GM23338 (cell line): ENCODE measurements around the gene COL1A1.

Experiments used
- EZH2 ChIP-seq: fragments of 200-600 bp; sonication (generic); IDR thresholded peaks from one replicate; pipeline ENCODE4 v1.8.0; 2017; ENCODE audit warnings: antibody characterized with exemption, mild to moderate bottlenecking, low read depth; ENCODE audit not compliant: unreplicated experiment
- EZH2phosphoT487 ChIP-seq: fragments of 200-600 bp; sonication (generic); IDR thresholded peaks from one replicate; pipeline ENCODE4 v1.8.1; 2018; ENCODE audit warnings: antibody characterized with exemption; ENCODE audit not compliant: unreplicated experiment
- JUNB ChIP-seq: IDR thresholded peaks from one replicate; pipeline ENCODE4 v1.6.1; 2016; ENCODE audit warnings: antibody characterized with exemption; ENCODE audit not compliant: unreplicated experiment
- NANOG ChIP-seq: IDR thresholded peaks from 2 replicates; pipeline ENCODE4 v1.6.1; 2016; ENCODE audit warnings: antibody characterized with exemption, borderline replicate concordance
- POLR2AphosphoS5 ChIP-seq: IDR thresholded peaks from 2 replicates; pipeline ENCODE4 v1.6.1; 2016; ENCODE audit warnings: antibody characterized with exemption, low read depth
- TF ChIP-seq, protein P1 (sequence below): IDR thresholded peaks from one replicate; pipeline ENCODE4 v1.6.1; 2018; ENCODE audit warnings: antibody characterized with exemption; ENCODE audit not compliant: unreplicated experiment
- TF ChIP-seq, protein P2 (sequence below), 2 experiments: fragments of 200-600 bp in 1 of 2; sonication (generic) in 1 of 2; conservative IDR thresholded peaks; 2 replicates each; pipeline versions ENCODE4 v1.5.1 to v1.6.1; 2016 to 2017; ENCODE audit warnings: antibody characterized with exemption in 2 of 2, low read depth in 2 of 2, mild to moderate bottlenecking in 2 of 2, moderate library complexity in 1 of 2
- TF ChIP-seq, protein P3 (sequence below): IDR thresholded peaks from 2 replicates; pipeline ENCODE4 v1.6.1; 2016; ENCODE audit warnings: antibody characterized with exemption
- TF ChIP-seq, protein P4 (sequence below): fragments of 250-450 bp; sonication (Bioruptor Pico); IDR thresholded peaks from 2 replicates; pipeline ENCODE4 v1.5.0; 2020; ENCODE audit warnings: mild to moderate bottlenecking, moderate library complexity

DNA sequence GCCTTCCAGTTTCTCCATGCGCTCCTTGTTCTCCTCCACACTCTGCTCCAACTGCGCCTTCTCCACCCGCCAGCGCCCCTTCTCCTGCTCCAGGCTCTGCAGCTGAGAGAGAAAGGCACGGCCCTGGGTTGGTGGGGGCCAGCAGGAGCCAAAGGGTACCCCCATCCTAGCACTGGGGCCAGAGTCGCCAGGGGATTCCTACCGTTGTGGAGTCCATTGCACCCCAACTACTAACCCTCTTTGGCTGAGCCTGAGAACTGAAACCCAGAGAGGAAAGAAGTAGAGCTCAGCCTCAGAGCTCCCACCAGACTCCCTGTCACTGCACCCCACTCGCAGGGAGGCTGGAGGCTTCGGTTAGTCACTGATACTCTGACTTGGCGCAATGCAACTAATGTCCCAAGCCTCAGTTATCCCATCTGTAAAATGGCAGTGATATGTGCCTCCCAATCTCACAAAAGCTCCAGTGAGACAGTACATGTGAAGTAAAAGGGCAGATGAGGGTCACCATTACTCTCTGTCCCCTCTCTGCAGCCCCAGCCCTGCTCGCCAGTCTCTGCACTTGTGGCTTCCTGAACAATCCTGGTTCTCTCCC, 65.2 kb downstream of the COL1A1 start:
- TF ChIP-seq, protein P1, sequence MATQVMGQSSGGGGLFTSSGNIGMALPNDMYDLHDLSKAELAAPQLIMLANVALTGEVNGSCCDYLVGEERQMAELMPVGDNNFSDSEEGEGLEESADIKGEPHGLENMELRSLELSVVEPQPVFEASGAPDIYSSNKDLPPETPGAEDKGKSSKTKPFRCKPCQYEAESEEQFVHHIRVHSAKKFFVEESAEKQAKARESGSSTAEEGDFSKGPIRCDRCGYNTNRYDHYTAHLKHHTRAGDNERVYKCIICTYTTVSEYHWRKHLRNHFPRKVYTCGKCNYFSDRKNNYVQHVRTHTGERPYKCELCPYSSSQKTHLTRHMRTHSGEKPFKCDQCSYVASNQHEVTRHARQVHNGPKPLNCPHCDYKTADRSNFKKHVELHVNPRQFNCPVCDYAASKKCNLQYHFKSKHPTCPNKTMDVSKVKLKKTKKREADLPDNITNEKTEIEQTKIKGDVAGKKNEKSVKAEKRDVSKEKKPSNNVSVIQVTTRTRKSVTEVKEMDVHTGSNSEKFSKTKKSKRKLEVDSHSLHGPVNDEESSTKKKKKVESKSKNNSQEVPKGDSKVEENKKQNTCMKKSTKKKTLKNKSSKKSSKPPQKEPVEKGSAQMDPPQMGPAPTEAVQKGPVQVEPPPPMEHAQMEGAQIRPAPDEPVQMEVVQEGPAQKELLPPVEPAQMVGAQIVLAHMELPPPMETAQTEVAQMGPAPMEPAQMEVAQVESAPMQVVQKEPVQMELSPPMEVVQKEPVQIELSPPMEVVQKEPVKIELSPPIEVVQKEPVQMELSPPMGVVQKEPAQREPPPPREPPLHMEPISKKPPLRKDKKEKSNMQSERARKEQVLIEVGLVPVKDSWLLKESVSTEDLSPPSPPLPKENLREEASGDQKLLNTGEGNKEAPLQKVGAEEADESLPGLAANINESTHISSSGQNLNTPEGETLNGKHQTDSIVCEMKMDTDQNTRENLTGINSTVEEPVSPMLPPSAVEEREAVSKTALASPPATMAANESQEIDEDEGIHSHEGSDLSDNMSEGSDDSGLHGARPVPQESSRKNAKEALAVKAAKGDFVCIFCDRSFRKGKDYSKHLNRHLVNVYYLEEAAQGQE = no peak
- TF ChIP-seq, protein P2, sequence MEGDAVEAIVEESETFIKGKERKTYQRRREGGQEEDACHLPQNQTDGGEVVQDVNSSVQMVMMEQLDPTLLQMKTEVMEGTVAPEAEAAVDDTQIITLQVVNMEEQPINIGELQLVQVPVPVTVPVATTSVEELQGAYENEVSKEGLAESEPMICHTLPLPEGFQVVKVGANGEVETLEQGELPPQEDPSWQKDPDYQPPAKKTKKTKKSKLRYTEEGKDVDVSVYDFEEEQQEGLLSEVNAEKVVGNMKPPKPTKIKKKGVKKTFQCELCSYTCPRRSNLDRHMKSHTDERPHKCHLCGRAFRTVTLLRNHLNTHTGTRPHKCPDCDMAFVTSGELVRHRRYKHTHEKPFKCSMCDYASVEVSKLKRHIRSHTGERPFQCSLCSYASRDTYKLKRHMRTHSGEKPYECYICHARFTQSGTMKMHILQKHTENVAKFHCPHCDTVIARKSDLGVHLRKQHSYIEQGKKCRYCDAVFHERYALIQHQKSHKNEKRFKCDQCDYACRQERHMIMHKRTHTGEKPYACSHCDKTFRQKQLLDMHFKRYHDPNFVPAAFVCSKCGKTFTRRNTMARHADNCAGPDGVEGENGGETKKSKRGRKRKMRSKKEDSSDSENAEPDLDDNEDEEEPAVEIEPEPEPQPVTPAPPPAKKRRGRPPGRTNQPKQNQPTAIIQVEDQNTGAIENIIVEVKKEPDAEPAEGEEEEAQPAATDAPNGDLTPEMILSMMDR (conservative IDR thresholded peaks at IDR 0.05; ENCODE audit: low read depth in 2 of 2) = no peak
- TF ChIP-seq, protein P3, sequence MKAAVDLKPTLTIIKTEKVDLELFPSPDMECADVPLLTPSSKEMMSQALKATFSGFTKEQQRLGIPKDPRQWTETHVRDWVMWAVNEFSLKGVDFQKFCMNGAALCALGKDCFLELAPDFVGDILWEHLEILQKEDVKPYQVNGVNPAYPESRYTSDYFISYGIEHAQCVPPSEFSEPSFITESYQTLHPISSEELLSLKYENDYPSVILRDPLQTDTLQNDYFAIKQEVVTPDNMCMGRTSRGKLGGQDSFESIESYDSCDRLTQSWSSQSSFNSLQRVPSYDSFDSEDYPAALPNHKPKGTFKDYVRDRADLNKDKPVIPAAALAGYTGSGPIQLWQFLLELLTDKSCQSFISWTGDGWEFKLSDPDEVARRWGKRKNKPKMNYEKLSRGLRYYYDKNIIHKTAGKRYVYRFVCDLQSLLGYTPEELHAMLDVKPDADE = no peak
- no peak for TF ChIP-seq NANOG
- no peak for TF ChIP-seq EZH2phosphoT487
- TF ChIP-seq EZH2 = no peak
- TF ChIP-seq POLR2AphosphoS5 = no peak
- TF ChIP-seq, protein P4, sequence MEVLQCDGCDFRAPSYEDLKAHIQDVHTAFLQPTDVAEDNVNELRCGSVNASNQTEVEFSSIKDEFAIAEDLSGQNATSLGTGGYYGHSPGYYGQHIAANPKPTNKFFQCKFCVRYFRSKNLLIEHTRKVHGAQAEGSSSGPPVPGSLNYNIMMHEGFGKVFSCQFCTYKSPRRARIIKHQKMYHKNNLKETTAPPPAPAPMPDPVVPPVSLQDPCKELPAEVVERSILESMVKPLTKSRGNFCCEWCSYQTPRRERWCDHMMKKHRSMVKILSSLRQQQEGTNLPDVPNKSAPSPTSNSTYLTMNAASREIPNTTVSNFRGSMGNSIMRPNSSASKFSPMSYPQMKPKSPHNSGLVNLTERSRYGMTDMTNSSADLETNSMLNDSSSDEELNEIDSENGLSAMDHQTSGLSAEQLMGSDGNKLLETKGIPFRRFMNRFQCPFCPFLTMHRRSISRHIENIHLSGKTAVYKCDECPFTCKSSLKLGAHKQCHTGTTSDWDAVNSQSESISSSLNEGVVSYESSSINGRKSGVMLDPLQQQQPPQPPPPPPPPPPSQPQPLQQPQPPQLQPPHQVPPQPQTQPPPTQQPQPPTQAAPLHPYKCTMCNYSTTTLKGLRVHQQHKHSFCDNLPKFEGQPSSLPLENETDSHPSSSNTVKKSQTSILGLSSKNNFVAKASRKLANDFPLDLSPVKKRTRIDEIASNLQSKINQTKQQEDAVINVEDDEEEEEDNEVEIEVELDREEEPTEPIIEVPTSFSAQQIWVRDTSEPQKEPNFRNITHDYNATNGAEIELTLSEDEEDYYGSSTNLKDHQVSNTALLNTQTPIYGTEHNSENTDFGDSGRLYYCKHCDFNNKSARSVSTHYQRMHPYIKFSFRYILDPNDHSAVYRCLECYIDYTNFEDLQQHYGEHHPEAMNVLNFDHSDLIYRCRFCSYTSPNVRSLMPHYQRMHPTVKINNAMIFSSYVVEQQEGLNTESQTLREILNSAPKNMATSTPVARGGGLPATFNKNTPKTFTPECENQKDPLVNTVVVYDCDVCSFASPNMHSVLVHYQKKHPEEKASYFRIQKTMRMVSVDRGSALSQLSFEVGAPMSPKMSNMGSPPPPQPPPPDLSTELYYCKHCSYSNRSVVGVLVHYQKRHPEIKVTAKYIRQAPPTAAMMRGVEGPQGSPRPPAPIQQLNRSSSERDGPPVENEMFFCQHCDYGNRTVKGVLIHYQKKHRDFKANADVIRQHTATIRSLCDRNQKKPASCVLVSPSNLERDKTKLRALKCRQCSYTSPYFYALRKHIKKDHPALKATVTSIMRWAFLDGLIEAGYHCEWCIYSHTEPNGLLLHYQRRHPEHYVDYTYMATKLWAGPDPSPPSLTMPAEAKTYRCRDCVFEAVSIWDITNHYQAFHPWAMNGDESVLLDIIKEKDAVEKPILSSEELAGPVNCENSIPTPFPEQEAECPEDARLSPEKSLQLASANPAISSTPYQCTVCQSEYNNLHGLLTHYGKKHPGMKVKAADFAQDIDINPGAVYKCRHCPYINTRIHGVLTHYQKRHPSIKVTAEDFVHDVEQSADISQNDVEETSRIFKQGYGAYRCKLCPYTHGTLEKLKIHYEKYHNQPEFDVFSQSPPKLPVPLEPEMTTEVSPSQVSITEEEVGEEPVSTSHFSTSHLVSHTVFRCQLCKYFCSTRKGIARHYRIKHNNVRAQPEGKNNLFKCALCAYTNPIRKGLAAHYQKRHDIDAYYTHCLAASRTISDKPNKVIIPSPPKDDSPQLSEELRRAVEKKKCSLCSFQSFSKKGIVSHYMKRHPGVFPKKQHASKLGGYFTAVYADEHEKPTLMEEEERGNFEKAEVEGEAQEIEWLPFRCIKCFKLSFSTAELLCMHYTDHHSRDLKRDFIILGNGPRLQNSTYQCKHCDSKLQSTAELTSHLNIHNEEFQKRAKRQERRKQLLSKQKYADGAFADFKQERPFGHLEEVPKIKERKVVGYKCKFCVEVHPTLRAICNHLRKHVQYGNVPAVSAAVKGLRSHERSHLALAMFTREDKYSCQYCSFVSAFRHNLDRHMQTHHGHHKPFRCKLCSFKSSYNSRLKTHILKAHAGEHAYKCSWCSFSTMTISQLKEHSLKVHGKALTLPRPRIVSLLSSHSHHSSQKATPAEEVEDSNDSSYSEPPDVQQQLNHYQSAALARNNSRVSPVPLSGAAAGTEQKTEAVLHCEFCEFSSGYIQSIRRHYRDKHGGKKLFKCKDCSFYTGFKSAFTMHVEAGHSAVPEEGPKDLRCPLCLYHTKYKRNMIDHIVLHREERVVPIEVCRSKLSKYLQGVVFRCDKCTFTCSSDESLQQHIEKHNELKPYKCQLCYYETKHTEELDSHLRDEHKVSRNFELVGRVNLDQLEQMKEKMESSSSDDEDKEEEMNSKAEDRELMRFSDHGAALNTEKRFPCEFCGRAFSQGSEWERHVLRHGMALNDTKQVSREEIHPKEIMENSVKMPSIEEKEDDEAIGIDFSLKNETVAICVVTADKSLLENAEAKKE = no peak
- no peak for TF ChIP-seq JUNB
